ENCODE results near the gene CCDC7. TPM values are rescaled to one million over a fixed set of nuclear protein-coding genes. Genes with fewer than 3 reads are reported as not detected.
"Not testable (repeated sequence)": the region's sequence is repeated elsewhere in the genome, so short reads cannot be mapped to it uniquely, and the experiment has no call there.

Gene CCDC7
- total RNA-seq, 2 experiments from 2014 or later, result 28.4 to 34.5 TPM

DNA sequence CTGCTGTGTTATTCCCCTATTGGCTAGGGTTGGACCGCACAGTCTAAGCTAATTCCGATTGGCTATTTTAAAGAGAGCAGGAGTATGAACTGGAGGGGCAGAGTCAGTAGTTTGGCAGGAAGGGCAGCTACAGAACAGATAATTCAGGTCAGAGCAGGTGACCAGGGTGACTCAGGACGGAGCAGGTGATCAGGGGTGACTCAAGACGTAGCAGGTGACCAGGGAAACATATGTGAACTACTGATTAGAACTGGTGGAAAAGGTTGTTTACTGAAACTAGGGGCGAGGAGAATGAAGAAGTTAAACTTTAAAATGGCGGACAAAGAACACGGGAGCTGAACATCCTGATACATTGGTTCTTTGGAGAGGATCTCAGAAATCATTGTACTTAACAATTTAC lies 102.3 kb downstream of the CCDC7 start:
- DNase-seq, result no peak
- Mint-ChIP-seq H3K36me3 (peaks cover 8% of the 10 kb centered on the region), H3K27me3 (no peaks in the 10 kb centered on the region), H3K4me3 (no peak overlapping the region), H3K4me1 (no peaks in the 10 kb centered on the region), H3K27ac (no peak overlapping the region), H3K9me3 (peaks cover 6% of the 10 kb centered on the region)
- POLR2A ChIA-PET, result no interaction called here
- ATAC-seq (ENCODE audit: low read depth), result no peak

DNA sequence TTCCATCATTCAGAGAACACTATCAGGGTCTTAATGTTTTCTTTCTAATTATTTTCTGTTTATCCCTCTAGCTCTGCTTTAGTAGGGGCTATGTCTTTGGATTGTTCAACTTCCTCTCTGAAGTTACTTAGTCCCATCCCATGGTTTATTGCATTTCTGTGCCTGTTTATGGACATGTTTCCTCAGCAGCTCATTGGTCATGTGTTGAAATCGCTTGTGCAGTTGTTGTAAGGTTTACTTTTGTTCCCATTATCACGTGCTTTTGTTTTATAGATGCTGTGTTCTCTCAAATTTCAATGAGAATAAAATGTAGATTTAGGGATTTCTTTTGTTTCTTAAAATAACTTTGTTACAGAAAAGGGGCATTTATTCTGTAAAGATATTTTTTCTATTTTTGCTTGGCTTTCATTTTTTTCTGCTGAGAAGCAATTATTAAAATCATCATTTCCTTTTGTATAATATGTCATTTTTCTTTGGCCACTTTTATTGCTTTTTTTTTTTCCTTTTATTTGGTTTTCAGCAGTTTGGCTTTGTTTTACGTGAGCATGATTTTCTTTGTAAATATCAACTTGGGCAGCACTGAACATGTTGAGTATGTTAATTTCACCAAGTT lies 110.9 kb downstream of the CCDC7 start:
- POLR2A ChIA-PET, result no interaction called here
- Mint-ChIP-seq H3K4me1 (no peaks in the 10 kb centered on the region), H3K9me3 (peaks cover 10% of the 10 kb centered on the region), H3K27me3 (no peaks in the 10 kb centered on the region), H3K36me3 (peaks cover 17% of the 10 kb centered on the region), H3K4me3 (no peak overlapping the region), H3K27ac (no peak overlapping the region)
- DNase-seq, result no peak
- no peak for ATAC-seq (ENCODE audit: low read depth)

GRCh38 chr10:32562695-32563094 lies 116.8 kb downstream of the CCDC7 start:
- H3K27me3 Mint-ChIP-seq, result not testable (repeated sequence)

DNA sequence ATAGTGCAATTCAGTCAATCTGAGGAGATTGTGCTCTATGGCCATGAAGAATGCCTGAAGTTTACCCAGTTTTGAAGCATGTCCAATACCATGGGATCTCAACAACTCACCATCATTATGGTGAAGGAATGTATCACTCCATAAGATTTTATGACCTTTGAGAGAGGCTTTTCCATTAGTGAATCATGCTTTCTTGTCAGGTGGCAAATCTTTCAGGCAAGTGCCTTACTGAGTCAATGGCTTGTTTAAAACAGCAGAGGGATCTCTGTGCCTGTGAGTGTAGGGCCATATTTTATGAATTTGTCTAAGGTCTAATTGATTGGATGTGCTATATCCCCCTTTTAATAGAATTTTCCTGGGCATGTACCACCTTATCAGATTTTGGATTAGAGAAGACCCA lies 131.5 kb downstream of the CCDC7 start:
- no peak for DNase-seq
- POLR2A ChIA-PET, result no interaction called here

More at GRCh38 chr10:32562695-32563094, 116.8 kb downstream of the CCDC7 start:
- H3K36me3 Mint-ChIP-seq; H3K4me1 Mint-ChIP-seq; H3K9me3 Mint-ChIP-seq; ATAC-seq (ENCODE audit: low read depth); H3K27ac Mint-ChIP-seq; DNase-seq; H3K4me3 Mint-ChIP-seq; POLR2A ChIA-PET: not testable (repeated sequence)

DNA sequence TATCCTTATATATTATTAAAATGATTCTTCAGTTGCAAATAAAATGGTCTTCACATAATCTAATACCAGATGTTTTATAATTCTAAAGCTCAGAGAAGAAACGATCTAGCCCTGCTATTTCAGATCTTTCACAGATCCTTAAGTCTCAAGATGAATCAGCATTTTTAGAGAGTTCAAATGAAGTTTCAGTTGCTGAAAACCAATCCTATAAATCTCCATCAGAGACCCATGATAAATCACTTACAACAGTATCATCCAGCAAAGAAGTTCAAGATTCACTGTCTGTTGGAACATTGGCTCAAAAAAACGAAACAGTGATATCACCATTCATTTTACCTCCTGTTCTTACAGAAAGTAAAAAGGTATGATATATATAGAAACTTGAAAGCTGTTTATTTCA lies 137.0 kb downstream of the CCDC7 start:
- peaks cover 1% of the 10 kb centered on the region for H3K9me3 Mint-ChIP-seq

More for the DNA sequence above, 131.5 kb downstream of the CCDC7 start:
- Mint-ChIP-seq H3K27me3 (no peaks in the 10 kb centered on the region), H3K4me1 (no peaks in the 10 kb centered on the region), H3K4me3 (no peak overlapping the region), H3K9me3 (no peaks in the 10 kb centered on the region), H3K36me3 (no peaks in the 10 kb centered on the region), H3K27ac (no peak overlapping the region)
- ATAC-seq (ENCODE audit: low read depth), result no peak

DNA sequence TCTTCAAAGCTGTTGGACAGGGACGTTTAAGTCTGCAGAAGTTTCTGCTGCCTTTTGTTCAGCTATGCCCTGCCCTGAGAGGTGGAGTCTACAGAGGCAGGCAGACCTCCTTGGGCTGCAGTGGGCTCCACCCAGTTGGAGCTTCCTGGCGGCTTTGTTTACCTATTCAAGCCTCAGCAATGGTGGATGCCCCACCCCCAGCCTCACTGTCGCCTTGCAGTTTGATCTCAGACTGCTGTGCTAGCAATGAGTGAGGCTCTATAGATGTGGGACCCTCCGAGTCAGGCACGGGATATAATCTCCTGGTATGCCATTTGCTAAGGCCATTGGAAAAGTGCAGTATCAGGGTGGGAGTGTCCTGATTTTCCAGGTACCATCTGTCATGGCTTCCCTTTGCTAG lies 152.1 kb downstream of the CCDC7 start:
- POLR2A ChIA-PET; H3K4me1 Mint-ChIP-seq; H3K27ac Mint-ChIP-seq; H3K27me3 Mint-ChIP-seq; ATAC-seq (ENCODE audit: low read depth); H3K4me3 Mint-ChIP-seq; DNase-seq: not testable (repeated sequence)
- peaks cover 15% of the 10 kb centered on the region for H3K9me3 Mint-ChIP-seq
- H3K36me3 Mint-ChIP-seq, result peaks cover 35% of the 10 kb centered on the region

More for the DNA sequence above, 137.0 kb downstream of the CCDC7 start:
- no peaks in the 10 kb centered on the region for H3K27me3 Mint-ChIP-seq
- ATAC-seq (ENCODE audit: low read depth) (no peak), DNase-seq (no peak)
- H3K36me3 Mint-ChIP-seq, result peaks cover 11% of the 10 kb centered on the region
- no peaks in the 10 kb centered on the region for H3K4me1 Mint-ChIP-seq
- no peak overlapping the region for H3K4me3 Mint-ChIP-seq
- no peak overlapping the region for H3K27ac Mint-ChIP-seq
- POLR2A ChIA-PET, result no interaction called here

DNA sequence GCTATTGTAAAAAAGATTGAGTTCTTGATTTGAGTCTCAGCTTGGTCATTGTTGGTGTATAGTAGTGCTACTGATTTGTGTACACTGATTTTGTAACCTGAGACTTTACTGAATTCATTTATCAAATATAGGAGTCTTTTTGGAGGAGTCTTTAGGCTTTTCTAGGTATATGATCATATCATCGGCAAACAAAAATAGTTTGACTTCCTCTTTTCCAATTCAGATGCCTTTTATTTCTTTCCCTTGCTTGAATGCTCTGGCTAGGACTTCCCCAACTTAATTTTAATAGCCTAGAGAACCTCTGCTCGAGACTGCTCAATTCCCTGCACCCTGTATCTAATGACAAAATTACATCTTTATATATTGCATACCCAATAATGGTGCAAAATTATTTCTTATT lies 154.4 kb downstream of the CCDC7 start:
- DNase-seq (no peak), ATAC-seq (ENCODE audit: low read depth) (no peak)
- no peaks in the 10 kb centered on the region for H3K4me1 Mint-ChIP-seq
- POLR2A ChIA-PET, result no interaction called here
- H3K4me3 Mint-ChIP-seq, result no peak overlapping the region
- no peaks in the 10 kb centered on the region for H3K27me3 Mint-ChIP-seq
- peaks cover 16% of the 10 kb centered on the region for H3K9me3 Mint-ChIP-seq
- peaks cover 34% of the 10 kb centered on the region for H3K36me3 Mint-ChIP-seq
- H3K27ac Mint-ChIP-seq, result no peak overlapping the region

DNA sequence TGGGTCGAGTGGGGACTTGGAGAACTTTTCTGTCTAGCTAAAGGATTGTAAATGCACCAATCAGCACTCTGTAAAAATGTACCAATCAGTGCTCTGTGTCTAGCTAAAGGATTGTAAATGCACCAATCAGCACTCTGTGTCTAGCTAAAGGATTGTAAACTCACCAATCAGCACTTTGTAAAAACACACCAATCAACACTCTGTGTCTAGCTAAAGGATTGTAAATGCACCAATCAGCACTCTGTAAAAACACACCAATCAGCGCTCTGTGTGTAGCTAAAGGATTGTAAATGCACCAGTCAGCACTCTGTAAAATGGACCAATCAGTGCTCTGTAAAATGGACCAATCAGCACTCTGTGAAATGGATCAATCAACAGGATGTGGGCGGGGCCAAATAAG lies 155.6 kb downstream of the CCDC7 start:
- H3K4me3 Mint-ChIP-seq; H3K27ac Mint-ChIP-seq; H3K27me3 Mint-ChIP-seq; POLR2A ChIA-PET; H3K4me1 Mint-ChIP-seq; ATAC-seq (ENCODE audit: low read depth); DNase-seq: not testable (repeated sequence)
- peaks cover 16% of the 10 kb centered on the region for H3K9me3 Mint-ChIP-seq
- peaks cover 32% of the 10 kb centered on the region for H3K36me3 Mint-ChIP-seq

GRCh38 chr10:32605787-32606186 lies 159.8 kb downstream of the CCDC7 start:
- H3K4me1 Mint-ChIP-seq, result no peaks in the 10 kb centered on the region
- no peak for DNase-seq
- H3K27me3 Mint-ChIP-seq, result no peaks in the 10 kb centered on the region
- peaks cover 14% of the 10 kb centered on the region for H3K9me3 Mint-ChIP-seq
- H3K27ac Mint-ChIP-seq, result no peak overlapping the region
- H3K4me3 Mint-ChIP-seq, result no peak overlapping the region
- POLR2A ChIA-PET, result no interaction called here
- ATAC-seq (ENCODE audit: low read depth), result no peak
- H3K36me3 Mint-ChIP-seq, result peaks cover 27% of the 10 kb centered on the region

DNA sequence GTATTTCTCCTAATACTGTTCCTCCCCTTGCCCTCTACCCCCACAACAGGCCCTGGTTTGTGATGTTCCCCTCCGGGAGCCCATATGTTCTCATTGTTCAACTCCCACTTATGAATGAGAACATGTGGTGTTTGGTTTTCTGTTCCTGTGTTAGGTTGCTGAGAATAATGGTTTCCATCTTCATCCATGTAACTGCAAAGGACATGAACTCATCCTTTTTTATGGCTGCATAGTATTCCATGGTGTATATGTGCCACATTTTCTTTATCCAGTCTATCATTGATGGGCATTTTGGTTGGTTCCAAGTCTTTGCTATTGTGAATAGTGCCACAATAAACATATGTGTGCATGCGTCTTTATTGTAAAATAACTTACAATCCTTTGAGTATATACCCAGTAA lies 164.6 kb downstream of the CCDC7 start:
- H3K36me3 Mint-ChIP-seq, result peaks cover 23% of the 10 kb centered on the region
- not testable (repeated sequence) for H3K27ac Mint-ChIP-seq; ATAC-seq (ENCODE audit: low read depth)

GRCh38 chr10:32616438-32616837 lies 170.5 kb downstream of the CCDC7 start:
- H3K27me3 Mint-ChIP-seq, result no peaks in the 10 kb centered on the region
- H3K9me3 Mint-ChIP-seq, result peaks cover 23% of the 10 kb centered on the region

More for the DNA sequence above, 164.6 kb downstream of the CCDC7 start:
- H3K27me3 Mint-ChIP-seq, DNase-seq, H3K4me1 Mint-ChIP-seq, POLR2A ChIA-PET, H3K4me3 Mint-ChIP-seq: not testable (repeated sequence)
- peaks cover 19% of the 10 kb centered on the region for H3K9me3 Mint-ChIP-seq

GRCh38 chr10:32618482-32618881 lies 172.5 kb downstream of the CCDC7 start:
- peaks cover 8% of the 10 kb centered on the region for H3K36me3 Mint-ChIP-seq
- POLR2A ChIA-PET, result no interaction called here
- no peak overlapping the region for H3K27ac Mint-ChIP-seq
- H3K27me3 Mint-ChIP-seq, result no peaks in the 10 kb centered on the region
- H3K4me3 Mint-ChIP-seq, result no peak overlapping the region
- no peak for ATAC-seq (ENCODE audit: low read depth)
- no peak for DNase-seq
- H3K9me3 Mint-ChIP-seq, result peaks cover 21% of the 10 kb centered on the region
- no peaks in the 10 kb centered on the region for H3K4me1 Mint-ChIP-seq

More at GRCh38 chr10:32616438-32616837, 170.5 kb downstream of the CCDC7 start:
- Mint-ChIP-seq H3K27ac (no peak overlapping the region), H3K4me1 (no peaks in the 10 kb centered on the region), H3K36me3 (peaks cover 14% of the 10 kb centered on the region), H3K4me3 (no peak overlapping the region)
- ATAC-seq (ENCODE audit: low read depth) (no peak), DNase-seq (no peak)
- POLR2A ChIA-PET, result no interaction called here

DNA sequence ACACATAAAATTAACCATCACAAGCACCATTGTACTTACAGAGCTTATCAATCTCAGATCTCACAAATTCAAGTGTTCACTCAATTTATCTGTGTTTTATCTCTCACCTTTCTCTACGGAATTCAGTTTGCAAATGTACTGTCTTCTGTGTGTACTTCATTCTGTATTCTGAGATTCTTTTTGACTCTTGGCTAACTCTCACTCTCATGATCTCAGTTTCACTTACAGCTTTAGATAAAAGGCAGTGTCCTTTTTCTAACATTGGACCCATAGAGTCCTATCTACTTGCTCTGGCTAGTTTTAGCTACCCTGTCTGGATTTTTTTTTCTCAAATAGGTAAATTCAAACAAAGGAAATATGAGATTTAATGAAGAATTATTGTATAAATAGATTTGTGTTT lies 176.0 kb downstream of the CCDC7 start:
- POLR2A ChIA-PET, result no interaction called here
- Mint-ChIP-seq H3K27ac (no peak overlapping the region), H3K4me1 (no peaks in the 10 kb centered on the region), H3K9me3 (peaks cover 13% of the 10 kb centered on the region), H3K36me3 (peaks cover 13% of the 10 kb centered on the region), H3K4me3 (no peak overlapping the region), H3K27me3 (no peaks in the 10 kb centered on the region)
- DNase-seq (no peak), ATAC-seq (ENCODE audit: low read depth) (no peak)

GRCh38 chr10:32622409-32622808 lies 176.5 kb downstream of the CCDC7 start:
- Mint-ChIP-seq H3K4me1 (no peaks in the 10 kb centered on the region), H3K27me3 (no peaks in the 10 kb centered on the region), H3K36me3 (peaks cover 13% of the 10 kb centered on the region), H3K4me3 (no peak overlapping the region), H3K27ac (no peak overlapping the region), H3K9me3 (peaks cover 13% of the 10 kb centered on the region)
- ATAC-seq (ENCODE audit: low read depth) (no peak), DNase-seq (no peak)
- POLR2A ChIA-PET, result no interaction called here

DNA sequence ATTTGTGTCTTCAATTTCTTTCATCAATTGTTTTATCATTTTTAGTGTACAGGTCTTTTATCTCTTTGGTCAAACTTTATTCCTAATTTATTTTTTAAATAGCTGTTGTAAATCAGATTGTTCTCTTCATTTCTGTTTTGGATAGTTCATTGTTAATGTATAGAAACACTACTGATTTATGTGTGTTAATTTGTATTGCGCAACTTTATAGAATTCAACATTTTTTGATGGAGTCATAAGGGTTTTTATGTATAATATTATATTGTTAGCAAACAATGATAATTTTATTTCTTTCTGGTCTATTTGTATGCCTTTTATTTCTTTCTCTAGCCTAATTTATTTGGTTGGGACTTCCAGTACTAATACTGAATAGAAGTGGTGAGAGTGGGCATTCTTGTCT lies 181.2 kb downstream of the CCDC7 start:
- POLR2A ChIA-PET, result no interaction called here
- ATAC-seq (ENCODE audit: low read depth) (no peak), DNase-seq (no peak)
- no peaks in the 10 kb centered on the region for H3K27me3 Mint-ChIP-seq
- H3K27ac Mint-ChIP-seq, result no peak overlapping the region
- H3K9me3 Mint-ChIP-seq, result peaks cover 8% of the 10 kb centered on the region
- H3K4me3 Mint-ChIP-seq, result no peak overlapping the region
- H3K4me1 Mint-ChIP-seq, result no peaks in the 10 kb centered on the region
- H3K36me3 Mint-ChIP-seq, result peaks cover 11% of the 10 kb centered on the region

Data from activated naive CD8-positive, alpha-beta T cell treated with anti-CD3 and anti-CD28 coated beads, Interleukin-2, amount 10 ng/mL, durations not matched to agents 7 days and 5 days (primary cell).